Fibroblast of mammary gland (primary cell): ENCODE results near the gene AKAP7.
A peak's percentile ranks its signal among the peaks of the same experiment; 100 is the strongest.

ENCODE experiments used
- DNase-seq: peaks from one replicate; pipeline ENCODE4 v3.0.0-alpha.2; 2010; ENCODE audit warnings: low read depth
- H3K4me3 ChIP-seq: 2 replicates; pipeline ENCODE4 v1.5.1; 2011; ENCODE audit warnings: low read depth, mild to moderate bottlenecking, low read length, moderate library complexity; ENCODE audit not compliant: control insufficient read depth
- CTCF ChIP-seq: conservative IDR thresholded peaks from 2 replicates; pipeline ENCODE4 v1.5.1; 2011; ENCODE audit warnings: low read depth, low read length, inconsistent platforms; ENCODE audit not compliant: control insufficient read depth, insufficient read depth

The AKAP7 gene

DNA sequence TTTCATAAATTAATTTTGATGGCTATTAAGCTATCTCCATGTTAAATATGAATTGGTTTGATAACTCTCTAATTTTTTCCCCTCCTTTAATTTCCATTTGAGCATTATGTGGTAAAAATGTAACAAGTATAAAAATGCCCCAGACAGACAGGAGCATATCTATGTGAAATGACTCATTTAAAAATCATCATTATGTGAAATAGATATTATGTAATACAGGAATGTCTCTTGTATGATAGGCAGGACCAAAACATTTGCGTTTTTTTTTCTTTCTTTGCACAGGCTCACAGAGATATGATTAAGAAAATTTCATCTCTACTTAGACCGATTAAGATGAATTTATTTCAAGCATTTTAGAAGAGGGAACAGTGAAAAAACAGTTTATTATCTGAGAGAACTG is 95.8 kb downstream of the AKAP7 start:
- H3K4me3 ChIP-seq = no peak overlapping the region
- no peak for TF ChIP-seq CTCF
- DNase-seq = no peak

DNA sequence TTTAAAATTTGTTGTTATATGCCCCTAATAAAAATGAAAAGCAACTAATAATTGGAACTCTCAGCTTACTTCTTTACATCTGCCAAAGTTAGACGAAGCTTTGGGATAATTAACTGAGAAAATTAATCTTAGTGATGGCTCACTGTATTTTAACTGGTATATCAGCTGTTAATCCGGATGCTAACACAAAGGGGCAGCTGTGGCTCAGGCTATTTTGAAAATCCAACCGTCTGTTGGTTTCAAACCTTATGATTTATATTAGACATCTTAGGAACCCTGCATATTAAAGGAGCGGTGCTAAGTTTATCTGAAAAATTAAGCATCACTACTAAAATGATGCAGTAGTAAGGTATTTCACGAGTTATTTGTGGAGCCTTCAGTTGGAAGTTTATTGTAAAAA is 96.6 kb downstream of the AKAP7 start:
- no peak overlapping the region for H3K4me3 ChIP-seq
- no peak for TF ChIP-seq CTCF
- DNase-seq = no peak

- no peak for DNase-seq
- TF ChIP-seq CTCF = no peak
- H3K4me3 ChIP-seq = no peak overlapping the region
These were observed 109.7 kb downstream of the AKAP7 start for GRCh38 chr6:131244942-131245341.

DNA sequence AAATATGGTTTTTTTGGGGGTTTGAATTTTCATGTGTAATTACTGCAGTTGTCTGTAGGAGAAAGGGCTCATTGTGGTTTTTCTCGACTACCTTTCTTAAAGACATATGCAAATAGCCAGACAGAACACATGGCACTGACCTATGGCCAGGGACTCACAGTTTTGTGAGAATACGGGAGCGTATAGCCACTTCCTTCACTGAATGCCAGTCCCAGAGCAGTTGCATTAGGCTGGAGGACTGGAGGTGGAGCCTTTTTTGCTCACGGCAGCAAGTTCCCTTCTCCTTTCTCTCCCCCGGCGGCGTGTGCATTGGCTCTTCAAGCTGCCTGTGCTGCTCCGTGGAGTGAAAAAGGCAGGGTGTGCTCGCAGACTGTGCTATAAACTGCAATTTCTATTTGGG is 114.9 kb downstream of the AKAP7 start:
- H3K4me3 ChIP-seq = peak overlapping the region; percentile 48
- peak; percentile 52 for DNase-seq
- TF ChIP-seq CTCF = no peak

DNA sequence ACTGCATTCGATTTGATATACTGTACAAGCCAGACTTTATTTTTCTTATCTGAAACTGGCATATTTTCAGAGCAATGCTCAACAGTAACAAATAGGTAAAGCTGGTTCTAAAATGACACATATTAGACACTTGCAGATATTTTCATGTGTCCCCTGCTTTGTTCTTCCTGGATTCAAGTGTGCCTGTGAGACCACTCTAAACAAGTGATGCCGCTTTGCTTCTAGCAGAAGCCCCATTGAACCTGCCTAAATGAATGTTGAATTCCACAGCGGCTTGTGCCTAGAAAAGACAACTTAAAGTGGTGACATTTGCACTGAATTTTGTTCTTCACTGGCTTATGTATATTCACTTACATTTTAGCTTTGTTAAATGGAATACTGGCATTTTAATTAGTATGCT is 115.7 kb downstream of the AKAP7 start:
- no peak for TF ChIP-seq CTCF
- no peak overlapping the region for H3K4me3 ChIP-seq
- DNase-seq = no peak

GRCh38 chr6:131251590-131252199 is 116.4 kb downstream of the AKAP7 start:
- DNase-seq = no peak
- no peak for TF ChIP-seq CTCF
- no peak overlapping the region for H3K4me3 ChIP-seq

DNA sequence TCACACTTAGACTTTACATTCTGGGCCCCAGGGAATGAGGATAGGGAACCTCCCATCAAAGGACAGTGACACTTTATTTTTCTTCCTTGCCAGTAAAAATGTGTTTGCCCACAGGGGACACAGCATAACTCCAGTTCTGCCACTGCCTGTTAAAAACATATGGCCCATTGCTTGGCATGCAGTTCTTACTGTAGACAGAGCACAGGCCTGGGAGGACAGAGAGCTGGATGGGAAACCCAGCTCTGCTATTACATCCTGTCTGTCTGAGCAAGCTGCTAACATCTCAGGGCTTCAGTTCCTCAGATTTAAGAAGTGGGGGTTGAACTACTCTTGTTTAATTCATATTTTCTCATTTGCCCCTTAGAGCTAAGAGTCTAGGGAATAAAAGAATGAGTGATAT is 120.2 kb downstream of the AKAP7 start:
- TF ChIP-seq CTCF = no peak
- H3K4me3 ChIP-seq = no peak overlapping the region
- DNase-seq = no peak
